HUDEP-2 (cell line): ENCODE measurements around the gene KCNJ12.
"Not testable (repeated sequence)": the region's sequence is repeated elsewhere in the genome, so short reads cannot be mapped to it uniquely, and the experiment has no call there.

ENCODE experiments used
- DNase-seq, 76 experiments: peaks; one replicate each; lab custom pipeline; 2025; ENCODE audit not compliant: unreplicated experiment in 76 of 76; lab: John Stamatoyannopoulos, UW

KCNJ12 gene

DNA sequence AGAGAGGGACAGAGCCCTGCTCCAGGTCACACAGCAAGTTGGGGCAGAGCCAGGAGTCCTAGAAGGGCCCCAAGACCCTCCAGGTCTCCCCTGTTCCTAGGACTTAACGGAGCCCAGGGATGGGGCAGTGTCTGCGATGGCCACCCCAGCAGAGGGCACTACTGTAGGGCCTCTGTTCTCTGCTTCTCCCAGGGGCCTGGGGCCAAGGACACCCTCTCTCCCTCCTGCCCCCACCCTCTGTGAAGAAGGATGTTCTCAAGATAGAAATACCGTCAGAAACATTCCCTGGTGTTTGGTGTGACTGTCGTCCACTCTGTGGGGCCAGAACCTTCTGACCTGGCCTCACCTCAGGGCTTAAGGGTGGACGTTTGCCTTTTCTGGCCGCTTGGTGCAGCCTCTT is 28.4 kb downstream of the KCNJ12 start:
- not testable (repeated sequence) for DNase-seq

- DNase-seq, result not testable (repeated sequence)
Observed at GRCh38 chr17:21404956-21405731, 29.0 kb downstream of the KCNJ12 start.

GRCh38 chr17:21405904-21406400 is 29.8 kb downstream of the KCNJ12 start:
- DNase-seq, result not testable (repeated sequence)

- not testable (repeated sequence) for DNase-seq
Observed at GRCh38 chr17:21406616-21407404, 30.7 kb downstream of the KCNJ12 start.

DNA sequence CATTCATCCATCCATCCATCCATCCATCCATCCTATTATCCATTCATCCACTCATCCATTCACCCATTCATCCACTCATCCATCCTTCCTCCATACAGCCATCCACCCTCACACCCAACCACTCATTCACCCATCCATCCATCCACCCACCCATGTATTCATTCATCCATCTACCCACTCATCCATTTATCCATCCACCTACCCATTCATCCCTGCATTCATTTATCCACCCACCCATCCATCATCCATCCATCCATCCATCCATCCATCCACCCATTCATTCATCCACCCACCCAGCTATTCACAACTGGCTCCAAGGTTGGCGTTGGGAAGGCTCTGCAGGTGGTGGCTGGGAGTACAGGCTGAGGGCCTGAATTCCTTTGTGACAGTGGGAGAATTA is 31.6 kb downstream of the KCNJ12 start:
- DNase-seq, result not testable (repeated sequence)

- DNase-seq, result not testable (repeated sequence)
Observed at GRCh38 chr17:21408224-21408623, 32.1 kb downstream of the KCNJ12 start.

GRCh38 chr17:21408766-21409300 is 32.7 kb downstream of the KCNJ12 start:
- not testable (repeated sequence) for DNase-seq

GRCh38 chr17:21409388-21409787 is 33.2 kb downstream of the KCNJ12 start:
- not testable (repeated sequence) for DNase-seq

DNA sequence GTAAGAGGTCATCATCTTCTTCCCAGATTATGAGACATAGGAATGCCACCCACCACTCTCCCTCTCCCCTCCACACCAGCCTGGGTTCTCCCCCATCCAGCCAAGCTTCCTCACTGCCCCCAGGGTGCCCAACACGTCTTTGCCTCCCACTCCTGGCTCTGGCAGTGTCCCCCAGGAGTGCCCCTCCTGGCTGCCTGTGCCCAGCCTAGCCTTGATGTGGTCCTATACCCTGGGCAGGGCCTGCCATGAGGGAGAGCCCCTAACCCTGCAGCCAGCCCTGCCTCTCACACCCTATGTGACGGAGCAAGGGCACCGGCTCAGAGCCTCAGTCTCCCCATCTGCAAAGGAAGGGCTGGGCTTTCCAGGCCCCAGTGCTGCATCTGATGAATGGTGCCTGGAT is 33.8 kb downstream of the KCNJ12 start:
- not testable (repeated sequence) for DNase-seq

DNA sequence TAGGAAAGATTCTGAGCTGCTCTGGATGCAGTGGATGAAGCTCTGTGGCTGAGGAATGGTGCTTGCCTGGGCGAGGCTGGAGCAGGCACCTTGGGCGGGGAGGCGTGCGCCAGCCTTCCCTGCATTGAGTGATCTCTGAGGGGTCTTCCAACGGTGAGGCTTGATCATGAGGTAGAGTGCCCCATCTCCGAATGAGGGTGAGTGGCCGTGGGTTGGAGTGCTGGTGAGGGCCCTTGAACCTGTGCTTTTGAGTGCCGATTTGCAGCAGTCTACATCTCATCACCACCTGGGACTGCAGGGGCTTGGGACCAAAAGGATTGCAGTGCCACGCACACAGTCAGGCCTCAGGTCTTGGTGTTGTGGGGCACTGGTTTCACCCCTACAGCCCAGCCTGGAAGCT is 34.2 kb downstream of the KCNJ12 start:
- not testable (repeated sequence) for DNase-seq

DNA sequence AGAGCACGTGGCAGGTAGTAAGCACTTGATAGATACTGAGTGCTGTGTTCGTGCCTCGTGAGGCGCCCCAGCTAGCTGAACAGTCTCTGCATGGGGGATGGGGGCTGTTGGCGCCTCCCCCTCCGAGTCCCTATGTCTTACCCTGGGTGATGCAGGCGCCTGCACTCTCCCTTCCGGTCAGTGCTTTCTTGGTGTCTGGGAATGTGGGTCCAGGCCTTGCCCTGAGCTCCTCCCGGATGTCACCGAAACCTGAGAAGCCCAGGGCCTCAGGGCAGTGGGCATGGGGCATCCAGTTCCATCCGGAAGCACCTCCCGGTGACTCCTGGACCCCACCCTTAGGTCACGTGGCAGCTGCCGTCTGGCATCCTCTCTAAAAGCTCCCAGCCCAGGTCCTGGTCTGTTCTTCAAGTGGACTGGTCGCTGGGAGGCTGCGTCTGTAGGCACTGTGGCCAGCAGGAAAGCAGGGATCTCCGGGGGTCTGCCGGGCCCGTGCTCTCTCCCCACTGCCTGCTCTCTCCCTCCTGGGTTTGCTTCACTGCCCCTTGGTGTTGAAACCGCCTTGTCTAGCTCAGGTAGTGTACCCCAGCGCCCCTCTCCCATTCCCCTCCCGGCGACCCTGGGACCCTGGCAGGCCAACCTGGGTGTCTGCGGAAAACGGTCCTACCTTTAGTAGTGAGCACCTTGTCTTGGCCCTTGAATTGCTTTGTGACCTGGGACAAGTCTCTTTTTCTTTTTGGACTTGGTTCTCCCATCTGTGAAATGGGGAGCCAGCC is 34.9 kb downstream of the KCNJ12 start:
- not testable (repeated sequence) for DNase-seq

GRCh38 chr17:21411679-21412205 is 35.6 kb downstream of the KCNJ12 start:
- DNase-seq, result not testable (repeated sequence)

DNA sequence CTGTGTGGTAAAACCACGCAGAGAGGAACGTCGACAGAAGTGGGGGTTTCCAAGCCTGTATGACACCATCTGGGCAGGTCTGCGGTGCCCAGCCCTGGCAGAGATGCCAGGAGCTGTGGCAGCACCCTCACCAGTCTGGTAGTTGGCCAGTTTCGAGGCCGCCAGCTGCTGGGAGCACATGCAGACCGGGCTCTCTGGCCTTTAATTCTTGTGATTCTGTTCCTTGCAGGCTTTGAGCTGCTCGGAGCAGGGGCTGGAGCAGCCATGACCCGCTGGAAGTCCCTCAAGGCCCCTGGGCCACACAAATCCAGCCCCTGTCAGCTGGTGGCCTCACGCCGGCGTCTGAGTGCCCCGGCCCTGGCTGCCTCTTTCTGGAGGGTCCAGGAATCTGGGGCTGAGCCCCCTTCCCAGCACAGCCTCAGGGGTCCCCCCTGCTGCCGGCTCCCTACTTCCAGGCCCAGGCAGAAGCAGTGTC is 36.1 kb downstream of the KCNJ12 start:
- DNase-seq, result not testable (repeated sequence)

DNA sequence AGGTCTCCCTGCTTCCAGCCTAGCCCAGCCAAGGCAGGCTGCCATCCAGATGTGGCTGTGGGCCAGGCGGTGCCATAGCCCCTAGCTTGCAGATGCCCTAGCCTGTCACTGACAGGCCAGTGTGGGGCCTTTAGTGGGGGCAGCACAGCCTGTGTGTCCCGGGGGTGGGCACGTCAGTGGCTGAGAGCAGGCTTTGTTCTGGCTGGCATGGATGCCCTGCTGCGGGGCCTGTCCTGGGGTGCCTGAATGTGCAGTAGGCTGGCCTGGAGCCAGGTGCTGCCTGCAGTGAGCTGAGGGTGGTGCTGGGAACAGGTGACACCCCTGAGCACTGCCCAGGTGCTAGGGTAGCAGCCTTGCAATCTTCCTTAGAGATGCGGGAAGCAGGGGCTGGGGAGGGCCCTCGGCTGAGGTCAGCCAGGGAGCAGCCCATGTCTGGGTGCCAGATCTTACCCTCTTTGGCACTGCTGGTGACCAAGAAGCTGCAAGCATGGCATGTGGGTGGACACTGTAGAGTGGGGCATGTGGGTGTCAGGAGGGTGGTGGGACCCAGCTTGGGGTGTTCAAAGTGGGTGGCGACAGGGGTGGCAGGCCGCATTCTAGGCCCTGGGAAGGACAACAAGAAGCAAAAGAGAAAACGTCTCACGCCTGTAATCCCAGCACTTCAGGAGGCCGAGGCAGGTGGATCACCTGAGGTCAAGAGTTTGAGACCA is 37.6 kb downstream of the KCNJ12 start:
- not testable (repeated sequence) for DNase-seq

GRCh38 chr17:21414616-21415015 is 38.5 kb downstream of the KCNJ12 start:
- DNase-seq, result not testable (repeated sequence)

GRCh38 chr17:21415166-21415990 is 39.2 kb downstream of the KCNJ12 start:
- DNase-seq, result not testable (repeated sequence)

- DNase-seq, result not testable (repeated sequence)
Observed at GRCh38 chr17:21416471-21416981, 40.4 kb downstream of the KCNJ12 start.

DNA sequence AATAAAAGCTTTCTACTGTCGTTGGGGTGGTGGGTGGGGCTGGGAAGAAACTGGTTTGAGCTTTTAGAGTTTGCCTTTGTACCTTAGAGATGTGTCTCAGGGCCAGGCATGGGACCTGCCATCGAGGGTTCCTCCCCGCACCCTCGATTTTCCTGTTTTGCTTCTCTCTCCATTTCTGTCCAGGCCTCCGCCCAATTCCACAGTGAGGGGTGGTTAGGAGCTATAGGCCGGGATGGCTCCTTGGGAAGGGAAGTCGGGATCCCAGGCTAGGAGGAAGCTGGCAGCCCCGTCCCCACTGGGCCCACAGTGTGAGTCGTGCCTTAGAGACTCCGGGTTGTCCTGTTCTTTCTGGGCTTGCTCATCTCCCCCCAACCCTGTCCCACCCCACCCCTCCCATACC is 41.2 kb downstream of the KCNJ12 start:
- DNase-seq, result not testable (repeated sequence)
